ENCODE data around the gene THOC6.
"Not testable (repeated sequence)": the region's sequence is repeated elsewhere in the genome, so short reads cannot be mapped to it uniquely, and the experiment has no call there.

THOC6 gene

DNA sequence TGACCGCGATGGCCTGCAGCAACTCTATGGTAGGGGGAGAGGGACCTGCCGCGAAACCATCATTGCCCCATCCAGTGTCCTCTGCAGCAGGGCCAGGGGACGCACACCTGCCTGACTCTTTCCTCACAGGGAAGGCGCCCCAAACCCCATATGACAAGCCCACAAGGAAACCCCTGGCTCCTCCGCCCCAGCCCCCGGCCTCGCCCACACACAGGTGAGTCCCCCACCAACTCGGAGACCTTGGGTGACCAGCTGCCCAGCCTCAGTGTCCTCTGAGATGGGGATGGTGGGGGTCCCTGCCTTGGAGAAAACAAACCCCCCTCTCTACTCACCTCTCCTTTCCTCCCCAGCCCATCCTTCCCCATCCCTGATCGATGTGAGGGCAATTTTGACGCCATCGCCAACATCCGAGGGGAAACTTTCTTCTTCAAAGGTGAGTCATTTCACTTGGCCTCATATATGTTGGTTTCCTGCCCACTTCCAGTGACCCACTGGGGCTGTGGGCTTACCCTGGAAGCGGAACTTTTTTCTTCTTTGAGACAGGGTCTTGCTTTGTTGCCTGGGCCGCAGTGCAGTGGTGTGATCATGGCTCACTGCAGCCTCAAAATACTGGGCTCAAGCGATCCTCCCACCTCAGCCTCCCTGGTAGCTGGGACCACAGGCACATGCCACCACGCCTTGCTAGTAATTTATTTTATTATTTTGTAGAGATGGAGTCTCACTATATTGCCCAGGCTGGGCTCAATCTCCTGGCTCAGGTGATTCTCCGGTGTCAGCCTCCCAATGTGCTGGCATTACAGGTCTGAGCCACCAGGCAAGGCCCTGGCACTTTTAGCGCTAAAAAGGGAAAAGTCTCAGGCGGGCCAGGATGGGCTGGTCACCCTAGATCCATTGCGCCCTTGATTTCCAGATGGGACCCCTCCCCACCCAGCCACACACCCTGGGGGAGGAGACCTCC lies 33.6 kb downstream of the THOC6 start:
- DNase-seq: no peak

GRCh38 chr16:3058139-3059030 lies 34.5 kb downstream of the THOC6 start:
- peak; percentile 61 for DNase-seq

DNA sequence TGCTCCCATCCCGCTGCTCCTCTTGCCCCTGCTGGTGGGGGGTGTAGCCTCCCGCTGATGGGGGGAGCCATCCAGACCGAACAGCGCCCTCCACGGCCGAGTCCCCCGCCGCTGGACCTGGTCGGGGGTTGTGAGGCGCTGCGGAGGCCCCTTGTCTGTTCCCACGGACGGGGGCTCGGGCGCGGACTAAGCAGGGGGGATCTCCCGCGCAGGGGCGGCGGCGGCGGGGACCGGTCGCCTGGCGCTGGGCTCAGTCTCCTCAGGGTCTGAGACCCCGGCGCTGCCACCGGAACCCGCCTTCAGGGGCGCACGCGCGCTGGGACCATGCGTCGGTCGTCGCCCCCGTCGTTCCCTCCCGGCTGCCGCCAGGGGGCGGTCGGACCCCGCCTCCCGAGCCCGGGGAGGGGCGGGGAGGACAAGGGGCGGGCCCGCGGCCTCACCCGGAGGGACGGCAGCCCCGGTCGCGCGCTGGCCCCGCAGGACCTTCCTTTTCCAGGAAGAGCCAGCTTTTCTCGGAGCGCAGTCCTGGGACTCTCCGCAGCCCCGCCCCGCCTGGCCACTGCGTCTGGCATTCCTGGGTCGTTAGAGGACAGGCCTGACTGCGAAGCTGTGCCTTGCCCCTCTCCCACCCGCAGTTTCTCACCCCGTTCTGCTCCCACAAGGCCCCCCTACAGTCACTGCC lies 35.3 kb downstream of the THOC6 start:
- peak; percentile 86 for DNase-seq

DNA sequence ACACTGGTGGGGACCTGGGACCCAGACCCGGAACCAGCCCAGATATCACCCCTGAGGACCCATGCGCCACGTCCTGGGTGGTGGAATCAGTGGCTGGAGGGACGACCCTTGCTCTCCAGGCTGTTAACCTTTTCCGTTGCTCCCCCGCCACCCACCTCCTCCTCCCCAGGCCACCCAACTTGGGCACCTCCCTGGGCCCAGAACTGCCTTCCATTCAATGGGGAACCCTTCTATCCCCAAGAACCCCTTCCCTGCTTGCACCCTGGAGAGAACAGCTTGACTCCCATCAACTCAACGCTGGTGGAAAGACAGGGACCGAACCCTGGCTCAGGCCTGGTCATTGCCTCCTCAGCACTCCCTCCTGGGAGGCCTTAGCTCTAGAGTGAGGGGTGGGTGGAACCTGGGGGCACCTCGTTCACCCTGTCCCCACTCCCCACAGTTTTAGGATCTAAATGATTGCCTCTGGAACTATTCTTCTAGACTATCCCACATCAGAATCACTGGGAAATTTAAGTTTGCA lies 35.9 kb downstream of the THOC6 start:
- DNase-seq: no peak

GRCh38 chr16:3060339-3061127 lies 36.7 kb downstream of the THOC6 start:
- DNase-seq: no peak

- DNase-seq: no peak
Observed at GRCh38 chr16:3062553-3062952, 38.7 kb downstream of the THOC6 start.

GRCh38 chr16:3063625-3064386 lies 40.0 kb downstream of the THOC6 start:
- DNase-seq: no peak

GRCh38 chr16:3065069-3065741 lies 41.4 kb downstream of the THOC6 start, which contains the start of gene IL32:
IL32 (plus strand) TSS chr16:3065640; CDS start chr16:3065812, 172 bp downstream.
- peak; percentile 73 for DNase-seq

GRCh38 chr16:3065742-3066439 lies 42.1 kb downstream of the THOC6 start:
- peak; percentile 31 for DNase-seq

DNA sequence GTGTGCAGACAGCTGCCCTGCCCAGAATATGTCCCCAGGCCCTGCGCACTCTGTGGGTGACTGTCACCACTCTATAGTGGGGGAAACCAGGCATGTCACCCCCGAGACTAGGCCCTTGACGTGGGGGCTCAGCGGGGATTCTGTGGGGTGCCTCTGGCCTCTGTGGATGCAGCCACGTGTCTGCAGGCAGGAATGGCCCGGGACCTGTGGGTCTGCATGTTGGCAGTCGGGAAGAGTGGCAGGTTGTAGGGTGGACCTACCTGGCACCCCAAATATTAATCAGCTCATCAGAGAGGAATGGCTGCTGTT lies 42.6 kb downstream of the THOC6 start:
- peak; percentile 3 for DNase-seq

DNA sequence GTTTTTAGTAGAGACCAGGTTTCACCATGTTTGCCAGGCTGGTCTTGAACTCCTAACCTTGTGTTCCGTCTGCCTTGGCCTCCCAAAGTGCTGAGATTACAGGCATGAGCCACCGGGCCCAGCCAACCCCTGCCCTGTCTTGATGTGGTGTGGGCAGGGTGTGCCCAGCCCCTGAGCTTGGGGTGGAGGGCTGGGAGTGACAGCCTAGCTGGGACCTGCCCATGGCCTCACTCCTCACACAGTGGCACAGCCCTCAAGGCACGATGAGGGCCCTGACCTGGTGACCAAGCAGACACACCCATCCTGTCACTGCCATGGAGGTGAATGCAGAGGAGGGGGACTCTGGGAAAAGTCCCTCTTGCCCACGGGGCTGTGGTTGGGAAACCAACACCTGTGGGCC lies 44.7 kb downstream of the THOC6 start:
- peak; percentile 42 for DNase-seq

DNA sequence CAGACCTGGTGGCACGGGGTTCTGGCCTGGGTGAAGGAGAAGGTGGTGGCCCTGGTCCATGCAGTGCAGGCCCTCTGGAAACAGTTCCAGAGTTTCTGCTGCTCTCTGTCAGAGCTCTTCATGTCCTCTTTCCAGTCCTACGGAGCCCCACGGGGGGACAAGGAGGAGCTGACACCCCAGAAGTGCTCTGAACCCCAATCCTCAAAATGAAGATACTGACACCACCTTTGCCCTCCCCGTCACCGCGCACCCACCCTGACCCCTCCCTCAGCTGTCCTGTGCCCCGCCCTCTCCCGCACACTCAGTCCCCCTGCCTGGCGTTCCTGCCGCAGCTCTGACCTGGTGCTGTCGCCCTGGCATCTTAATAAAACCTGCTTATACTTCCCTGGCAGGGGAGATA lies 45.3 kb downstream of the THOC6 start:
- DNase-seq: not testable (repeated sequence)

DNA sequence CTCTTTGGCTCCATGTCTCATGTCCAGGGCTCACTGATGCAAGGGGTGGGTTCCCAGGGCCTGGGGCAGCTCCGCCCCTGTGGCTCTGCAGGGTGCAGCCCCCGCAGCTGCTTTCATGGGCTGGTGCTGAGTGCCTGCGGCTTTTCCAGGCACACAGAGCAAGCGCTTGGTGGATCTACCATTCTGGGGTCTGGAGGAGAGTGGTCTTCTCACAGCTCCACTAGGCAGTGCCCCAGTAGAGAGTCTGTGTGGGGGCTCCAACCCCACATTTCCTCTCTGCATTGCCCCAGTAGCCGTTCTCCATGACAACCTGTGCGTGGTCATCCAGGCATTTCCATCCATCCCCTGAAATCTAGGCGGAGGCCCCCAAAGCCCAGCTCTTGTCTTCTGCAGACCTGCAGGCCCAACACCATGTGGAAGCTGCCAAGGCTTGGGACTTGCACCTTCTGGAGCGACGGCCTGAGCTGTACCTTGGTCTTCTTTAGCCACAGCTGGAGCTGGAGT lies 46.8 kb downstream of the THOC6 start:
- no peak for DNase-seq

DNA sequence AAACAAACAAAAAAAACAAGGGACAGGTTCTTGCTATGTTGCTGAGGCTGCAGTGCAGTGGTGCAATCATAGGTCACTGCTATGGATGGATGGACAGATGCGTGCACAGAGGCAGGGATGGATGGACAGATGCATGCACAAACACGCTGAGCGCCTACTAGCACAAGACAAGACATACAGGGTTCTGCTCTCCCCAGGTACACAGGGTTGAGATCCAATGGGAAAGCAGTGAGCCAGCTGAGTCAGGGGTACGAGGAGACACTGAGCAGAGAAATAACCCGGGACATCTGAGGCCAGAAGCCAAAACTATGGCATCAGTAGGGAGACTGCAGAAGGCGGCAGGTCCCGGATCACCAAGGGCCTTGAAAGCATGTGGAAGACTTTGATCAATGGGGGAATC lies 47.8 kb downstream of the THOC6 start:
- DNase-seq: no peak

- peak; percentile 39 for DNase-seq
Observed at GRCh38 chr16:3072148-3072547, 48.3 kb downstream of the THOC6 start.

DNA sequence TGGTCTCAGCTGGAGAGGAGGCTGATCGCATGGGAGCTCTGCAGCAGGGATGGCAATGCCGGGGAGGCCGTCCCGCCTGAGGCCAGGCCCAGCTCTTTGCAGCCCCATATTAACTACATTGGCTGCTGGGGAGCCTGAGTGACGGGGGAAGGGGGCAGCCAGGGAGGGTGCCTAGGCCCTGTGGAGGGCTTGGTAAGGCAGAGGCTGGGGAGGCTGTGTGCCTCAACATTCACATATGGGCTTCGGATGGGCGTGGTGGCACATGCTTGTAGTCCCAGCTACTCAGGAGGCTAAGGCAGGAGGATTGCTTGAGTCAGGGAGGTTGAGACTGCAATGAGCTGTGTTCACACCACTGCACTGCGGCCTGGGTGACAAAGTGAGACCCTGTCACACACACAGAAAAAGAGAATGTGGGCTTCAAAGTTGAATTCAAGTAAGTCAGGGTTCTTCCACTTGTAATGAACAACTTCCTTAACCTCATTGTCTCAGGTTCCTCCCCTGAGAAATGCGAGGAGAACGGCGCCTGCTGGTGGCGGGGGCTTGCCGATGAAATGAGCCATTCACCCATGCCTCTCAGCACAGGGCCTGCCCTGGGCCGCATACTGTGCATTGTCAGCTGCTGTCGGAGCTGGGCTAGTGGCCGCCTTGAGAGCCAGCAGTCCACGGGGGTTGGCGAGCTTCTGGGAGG lies 48.9 kb downstream of the THOC6 start:
- not testable (repeated sequence) for DNase-seq

DNA sequence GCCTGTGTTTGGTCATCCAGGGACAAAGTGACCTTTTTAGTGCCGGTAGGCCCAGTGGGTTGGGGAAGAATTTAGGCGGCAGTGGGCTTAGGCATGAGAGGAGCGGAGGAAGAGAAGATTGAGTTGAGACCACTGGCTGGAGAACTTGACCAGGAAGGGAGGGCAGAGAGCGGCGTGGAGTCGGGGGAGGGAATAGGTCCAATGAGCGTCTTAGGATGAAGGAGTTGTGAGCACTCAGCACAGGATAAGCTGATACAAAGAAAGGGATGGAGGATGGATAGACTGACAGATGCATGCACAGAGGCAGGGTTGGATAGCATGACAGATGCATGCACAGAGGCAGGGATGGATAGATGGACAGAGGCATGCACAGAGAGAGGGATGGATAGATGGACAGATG lies 49.6 kb downstream of the THOC6 start:
- DNase-seq: no peak

DNA sequence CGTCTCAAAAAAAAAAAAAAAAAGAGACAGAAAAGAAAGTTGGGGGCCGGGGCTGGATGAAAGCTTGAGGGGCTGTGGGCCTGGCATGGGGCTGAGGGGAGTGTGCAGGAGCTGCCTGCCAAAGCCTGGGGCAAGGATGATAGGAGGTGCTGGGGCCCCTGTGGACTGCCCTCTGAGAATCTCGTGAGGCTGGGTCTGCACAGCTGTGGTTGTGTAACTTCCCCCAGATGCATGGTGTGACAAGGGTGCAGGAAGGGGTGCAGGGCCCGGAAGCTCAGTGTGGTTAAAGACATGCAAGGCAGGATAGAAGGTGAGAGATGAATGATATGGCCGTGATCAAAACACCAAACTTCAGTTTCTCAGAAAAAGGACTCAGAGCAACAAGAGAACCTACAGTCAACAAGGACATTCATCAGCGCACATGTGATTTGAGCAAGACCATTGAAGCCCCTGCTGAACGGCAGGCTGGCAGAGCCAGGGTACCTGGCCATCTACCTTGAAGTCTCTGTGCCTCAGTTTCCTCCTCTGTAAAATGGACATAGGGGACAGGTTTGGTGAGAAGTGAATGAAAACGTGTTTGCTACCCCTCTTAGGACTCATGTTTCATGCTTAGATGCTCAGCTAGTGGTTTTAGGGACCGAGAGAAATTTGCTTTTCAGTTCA lies 51.2 kb downstream of the THOC6 start:
- DNase-seq: peak; percentile 90

GRCh38 chr16:3075523-3075915 lies 51.7 kb downstream of the THOC6 start:
- no peak for DNase-seq

Measured in activated gamma-delta T cell treated with Interleukin-2 at 50 U/mL for 16 hours (primary cell).